DND-41 (cell line): Measurements from ENCODE around the gene LORICRIN.

Source experiments
- EZH2 ChIP-seq: IDR thresholded peaks from 3 replicates; pipeline ENCODE4 v1.6.1; 2012; ENCODE audit warnings: borderline replicate concordance, low read depth, mild to moderate bottlenecking, moderate library complexity, low read length, inconsistent platforms; ENCODE audit not compliant: severe bottlenecking
- TF ChIP-seq, protein P1 (sequence below): IDR thresholded peaks from 2 replicates; pipeline ENCODE4 v1.5.1; 2012; ENCODE audit warnings: borderline replicate concordance, low read length, moderate library complexity, mild to moderate bottlenecking; ENCODE audit not compliant: poor library complexity, severe bottlenecking; ENCODE audit errors: extremely low read depth

DNA sequence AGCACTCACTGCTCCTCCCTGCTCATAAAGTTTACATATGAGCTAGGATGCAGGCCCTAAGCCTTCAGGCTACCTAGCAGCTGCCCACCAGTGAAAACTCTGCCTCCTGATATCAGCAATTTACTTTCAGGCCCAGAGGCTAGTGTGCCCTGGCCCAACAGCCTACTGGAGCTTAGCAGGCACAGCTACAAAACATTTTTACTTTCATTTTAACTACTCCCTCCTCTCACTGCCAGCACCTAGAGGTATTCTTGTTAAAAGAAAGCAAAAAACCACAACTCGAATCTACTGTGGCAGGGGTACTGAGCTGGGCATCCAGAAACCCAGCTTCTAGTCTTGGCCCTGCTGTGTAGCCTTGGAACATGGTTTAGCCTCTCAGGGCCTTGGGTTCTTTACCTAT lies 5.8 kb upstream of the LORICRIN start:
- TF ChIP-seq, protein P1, sequence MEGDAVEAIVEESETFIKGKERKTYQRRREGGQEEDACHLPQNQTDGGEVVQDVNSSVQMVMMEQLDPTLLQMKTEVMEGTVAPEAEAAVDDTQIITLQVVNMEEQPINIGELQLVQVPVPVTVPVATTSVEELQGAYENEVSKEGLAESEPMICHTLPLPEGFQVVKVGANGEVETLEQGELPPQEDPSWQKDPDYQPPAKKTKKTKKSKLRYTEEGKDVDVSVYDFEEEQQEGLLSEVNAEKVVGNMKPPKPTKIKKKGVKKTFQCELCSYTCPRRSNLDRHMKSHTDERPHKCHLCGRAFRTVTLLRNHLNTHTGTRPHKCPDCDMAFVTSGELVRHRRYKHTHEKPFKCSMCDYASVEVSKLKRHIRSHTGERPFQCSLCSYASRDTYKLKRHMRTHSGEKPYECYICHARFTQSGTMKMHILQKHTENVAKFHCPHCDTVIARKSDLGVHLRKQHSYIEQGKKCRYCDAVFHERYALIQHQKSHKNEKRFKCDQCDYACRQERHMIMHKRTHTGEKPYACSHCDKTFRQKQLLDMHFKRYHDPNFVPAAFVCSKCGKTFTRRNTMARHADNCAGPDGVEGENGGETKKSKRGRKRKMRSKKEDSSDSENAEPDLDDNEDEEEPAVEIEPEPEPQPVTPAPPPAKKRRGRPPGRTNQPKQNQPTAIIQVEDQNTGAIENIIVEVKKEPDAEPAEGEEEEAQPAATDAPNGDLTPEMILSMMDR: no peak
- TF ChIP-seq EZH2: no peak
